OCI-LY7 (cell line): ENCODE results near the gene SNX25. TPM values are rescaled to one million over a fixed set of nuclear protein-coding genes. Genes with fewer than 3 reads are reported as not detected.

ENCODE experiments used
- BruUV-seq: library from RNA; stranded (reverse); fragments of 400-500 nt; replicated peaks from 2 replicates; lab custom pipeline; 2021; lab: Mats Ljungman, UMichigan
- CTCF ChIA-PET: fragments of 300-600 bp; sonication (Branson Sonifier 250); formaldehyde crosslinking; loops from one replicate; lab custom pipeline; 2022; ENCODE audit warnings: antibody characterized with exemption; ENCODE audit not compliant: unreplicated experiment; lab: Charles Lee
- POLR2A ChIA-PET: fragments of 300-600 bp; sonication (Branson Sonifier 250); formaldehyde crosslinking; loops from one replicate; lab custom pipeline; 2022; ENCODE audit warnings: antibody characterized with exemption; lab: Charles Lee
- DNase-seq: peaks from one replicate; pipeline ENCODE4 v3.0.0-alpha.2; 2015; ENCODE audit warnings: low spot score
- H2AFZ ChIP-seq: fragments of 200-600 bp; sonication (generic), shearing (Covaris generic); 2 replicates; pipeline ENCODE4 v1.6.1; 2014; ENCODE audit warnings: mild to moderate bottlenecking, antibody characterized with exemption, low read length, moderate library complexity
- H3K27ac ChIP-seq: fragments of 200-600 bp; sonication (generic); 2 replicates; pipeline ENCODE4 v1.5.1; 2014; ENCODE audit warnings: mixed run types, low read depth, mild to moderate bottlenecking, moderate library complexity, low read length, inconsistent platforms; ENCODE audit not compliant: poor library complexity, severe bottlenecking
- H3K36me3 ChIP-seq: fragments of 200-600 bp; sonication (generic); 2 replicates; pipeline ENCODE4 v1.6.1; 2014; ENCODE audit warnings: mild to moderate bottlenecking, antibody characterized with exemption, low read length, moderate library complexity, mixed read lengths; ENCODE audit not compliant: insufficient read depth
- H3K4me1 ChIP-seq: fragments of 200-600 bp; sonication (generic); 2 replicates; pipeline ENCODE4 v1.5.1; 2014; ENCODE audit warnings: mild to moderate bottlenecking, low read length; ENCODE audit not compliant: insufficient read depth, poor library complexity, severe bottlenecking
- H3K4me2 ChIP-seq: fragments of 200-600 bp; sonication (generic); 2 replicates; pipeline ENCODE4 v1.6.1; 2014; ENCODE audit warnings: mild to moderate bottlenecking, low read length
- H3K4me3 ChIP-seq: fragments of 200-600 bp; sonication (generic); 2 replicates; pipeline ENCODE4 v1.5.1; 2014; ENCODE audit warnings: mild to moderate bottlenecking, low read depth, low read length; ENCODE audit not compliant: poor library complexity, severe bottlenecking
- H3K79me2 ChIP-seq: fragments of 200-600 bp; sonication (generic); 2 replicates; pipeline ENCODE4 v1.6.1; 2016; ENCODE audit warnings: low read depth, mild to moderate bottlenecking, low read length, moderate library complexity, mixed read lengths; ENCODE audit not compliant: insufficient read depth
- H3K9me2 ChIP-seq: fragments of 200-600 bp; sonication (generic); 2 replicates; pipeline ENCODE4 v1.6.1; 2016; ENCODE audit warnings: mild to moderate bottlenecking, low read length, mixed read lengths; ENCODE audit not compliant: insufficient read depth
- H3K9me3 ChIP-seq: fragments of 200-600 bp; sonication (generic); 2 replicates; pipeline ENCODE4 v1.6.1; 2014; ENCODE audit warnings: mild to moderate bottlenecking, mixed run types, low read length, mixed read lengths
- H4K20me1 ChIP-seq: fragments of 200-600 bp; sonication (generic); 2 replicates; pipeline ENCODE4 v1.6.1; 2014; ENCODE audit warnings: mild to moderate bottlenecking, antibody characterized with exemption, low read length, moderate library complexity, mixed read lengths; ENCODE audit not compliant: insufficient read depth
- CTCF ChIP-seq: fragments of 200-600 bp; sonication (generic); conservative IDR thresholded peaks from 2 replicates; pipeline ENCODE4 v1.5.1; 2014; ENCODE audit warnings: mild to moderate bottlenecking, antibody characterized with exemption, low read length, moderate library complexity, mixed read lengths
- EZH2phosphoT487 ChIP-seq: fragments of 200-600 bp; sonication (generic); IDR thresholded peaks from 2 replicates; pipeline ENCODE4 v1.6.1; 2018; ENCODE audit warnings: low read depth, borderline replicate concordance, mild to moderate bottlenecking, mixed run types, antibody characterized with exemption, low read length, moderate library complexity, mixed read lengths
- intact Hi-C: fragments of 100-400 bp; cut with micrococcal nuclease; formaldehyde crosslinking; loops from one replicate; pipeline ENCODE4 v1.10.0; 2022; ENCODE audit not compliant: unreplicated experiment
- total RNA-seq, 2 experiments: library from RNA; depleted of rRNA in 1 of 2; stranded (reverse); fragments of >200 nt in 1 of 2; shearing (Covaris generic) in 1 of 2; gene quantifications; 2 replicates each; pipeline ENCODE4 v1.2.3, GENCODE V29; 2014 to 2022

The SNX25 gene
- total RNA-seq, 2 experiments from 2014 or later, result 33.7 to 55.6 TPM

GRCh38 chr4:185201977-185202962, 7.1 kb upstream of the SNX25 start:
- H3K4me3 ChIP-seq, result peak overlapping the region; percentile 78
- 0 out of 2 replicates have a peak, but pooled peaks cover 13% of the 10 kb centered on the region for H3K36me3 ChIP-seq
- peak overlapping the region; percentile 92 for H3K4me2 ChIP-seq
- peaks cover 23% of the 10 kb centered on the region; the same call in 1 of the 2 replicates for H3K79me2 ChIP-seq
- TF ChIP-seq EZH2phosphoT487 (no peak), CTCF (no peak)
- H2AFZ ChIP-seq, result no peak overlapping the region
- H3K9me2 ChIP-seq, result no peaks in the 10 kb centered on the region
- intact Hi-C loops, result loop anchor here (10.0 kb wide), 1 partner anchor 917 kb away; no protein-coding TSS in a partner anchor
- H3K9me3 ChIP-seq, result no peaks in the 10 kb centered on the region
- no peaks in the 10 kb centered on the region for H4K20me1 ChIP-seq
- ChIA-PET CTCF (no interaction called here), POLR2A (interaction anchor here (1.4 kb wide), 1 partner anchor 28 kb away, joined by 3 read pairs; no protein-coding TSS in a partner anchor)
- BruUV-seq, result no TSS peak
- peak; percentile 31 for DNase-seq
- peak overlapping the region; percentile 76 for H3K27ac ChIP-seq
- peaks cover 38% of the 10 kb centered on the region for H3K4me1 ChIP-seq

GRCh38 chr4:185202984-185203485, 6.4 kb upstream of the SNX25 start:
- Histone ChIP-seq H3K9me3 (no peaks in the 10 kb centered on the region), H3K4me2 (peak overlapping the region; percentile 92), H3K4me3 (peak overlapping the region; percentile 78), H2AFZ (peak overlapping the region; percentile 70), H4K20me1 (no peaks in the 10 kb centered on the region), H3K9me2 (no peaks in the 10 kb centered on the region), H3K27ac (peak overlapping the region; percentile 76), H3K79me2 (peaks cover 23% of the 10 kb centered on the region; the same call in 1 of the 2 replicates), H3K36me3 (0 out of 2 replicates have a peak, but pooled peaks cover 11% of the 10 kb centered on the region), H3K4me1 (peaks cover 38% of the 10 kb centered on the region)
- no peak for TF ChIP-seq CTCF
- TF ChIP-seq EZH2phosphoT487, result no peak
- POLR2A ChIA-PET, result no interaction called here
- CTCF ChIA-PET, result no interaction called here
- intact Hi-C loops, result loop anchor here (10.0 kb wide), 1 partner anchor 918 kb away; no protein-coding TSS in a partner anchor
- no peak for DNase-seq
- BruUV-seq, result TSS peak; percentile 70
